HG02970 (cell line): ENCODE measurements around the gene SLC11A1.

ENCODE experiments used
- ATAC-seq: cut with Tn5 transposase; IDR thresholded peaks from one replicate; pipeline ENCODE4 v1.9.1; 2021; ENCODE audit warnings: mild to moderate bottlenecking, moderate library complexity, moderate number of reproducible peaks; ENCODE audit not compliant: unreplicated experiment, low FRiP score

SLC11A1 gene

GRCh38 chr2:218364196-218364595, 17.9 kb upstream of the SLC11A1 start:
- ATAC-seq = no peak

DNA sequence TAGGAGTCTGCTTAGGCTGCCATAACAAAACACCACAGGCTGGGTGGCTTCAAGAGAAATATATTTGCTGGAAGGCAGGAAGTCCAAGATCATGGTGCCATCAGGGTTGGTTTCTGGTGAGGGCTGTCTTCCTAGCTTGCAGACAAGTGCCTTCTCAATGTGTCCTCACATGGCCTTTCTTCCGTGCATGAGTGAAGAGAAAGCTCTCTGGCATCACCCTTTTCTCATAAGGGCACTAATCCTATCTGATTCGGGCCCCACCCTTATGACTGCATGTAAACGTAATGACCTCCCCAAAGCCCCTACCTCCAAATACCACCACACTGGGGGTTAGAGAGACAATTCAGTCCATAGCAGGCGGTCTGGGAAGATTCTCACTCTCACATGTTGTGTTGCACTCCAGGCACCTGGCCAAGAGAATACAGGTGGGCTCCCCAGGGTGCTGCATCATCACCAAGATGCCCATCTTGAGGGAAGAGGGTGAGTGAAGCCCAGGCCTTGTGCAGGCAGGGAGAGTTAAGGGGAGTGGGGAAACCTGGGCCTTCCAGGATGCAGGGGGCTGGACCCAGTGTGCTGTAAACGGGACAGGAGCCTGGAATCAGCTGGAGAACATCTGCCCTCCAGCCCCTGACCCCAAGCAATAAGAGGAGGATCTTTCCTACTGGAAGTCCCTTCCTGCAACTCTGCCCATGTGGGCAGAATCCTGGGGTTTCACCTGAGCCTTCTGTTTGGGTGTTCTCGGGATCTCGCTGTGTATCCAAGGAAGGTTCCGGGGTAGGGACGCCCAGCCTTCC, 15.3 kb upstream of the SLC11A1 start:
- no peak for ATAC-seq

DNA sequence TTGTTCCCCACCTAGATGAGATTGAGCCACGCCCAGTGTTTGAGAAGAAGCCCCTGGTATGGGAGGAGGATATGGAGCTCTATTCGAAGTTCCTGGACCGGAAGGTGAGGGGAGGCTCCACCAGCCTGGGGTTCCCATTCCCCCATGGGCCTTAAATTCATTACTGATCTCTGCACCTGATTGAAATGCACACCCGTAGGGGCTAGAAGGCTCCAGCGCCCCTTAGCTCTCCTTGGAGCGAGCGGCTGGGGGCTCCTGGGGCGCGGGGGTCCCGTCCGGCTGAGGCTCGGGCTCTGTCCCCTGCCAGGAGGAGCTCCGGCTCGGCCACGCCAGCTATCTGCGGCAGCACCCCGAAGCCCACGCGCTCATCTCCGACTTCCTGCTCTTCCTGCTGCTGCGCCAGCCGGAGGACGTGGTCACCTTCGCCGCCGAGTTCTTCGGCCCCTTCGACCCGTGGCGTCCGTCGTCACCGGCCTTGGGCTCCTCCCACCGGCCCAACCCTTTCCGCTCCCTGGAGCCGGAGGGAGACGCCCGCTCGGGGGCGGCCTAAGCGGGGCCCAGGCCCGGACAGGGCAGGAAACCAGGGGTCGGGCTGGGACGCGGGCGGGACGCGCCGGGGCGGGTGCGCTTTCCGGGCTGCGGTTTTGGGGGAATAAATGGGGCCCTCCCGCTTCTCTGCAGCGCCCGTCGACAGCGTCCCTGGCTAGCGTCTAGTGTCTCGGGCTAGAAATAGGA, 14.5 kb upstream of the SLC11A1 start:
- peak; percentile 75 for ATAC-seq

GRCh38 chr2:218368150-218368528, 13.9 kb upstream of the SLC11A1 start:
- no peak for ATAC-seq

DNA sequence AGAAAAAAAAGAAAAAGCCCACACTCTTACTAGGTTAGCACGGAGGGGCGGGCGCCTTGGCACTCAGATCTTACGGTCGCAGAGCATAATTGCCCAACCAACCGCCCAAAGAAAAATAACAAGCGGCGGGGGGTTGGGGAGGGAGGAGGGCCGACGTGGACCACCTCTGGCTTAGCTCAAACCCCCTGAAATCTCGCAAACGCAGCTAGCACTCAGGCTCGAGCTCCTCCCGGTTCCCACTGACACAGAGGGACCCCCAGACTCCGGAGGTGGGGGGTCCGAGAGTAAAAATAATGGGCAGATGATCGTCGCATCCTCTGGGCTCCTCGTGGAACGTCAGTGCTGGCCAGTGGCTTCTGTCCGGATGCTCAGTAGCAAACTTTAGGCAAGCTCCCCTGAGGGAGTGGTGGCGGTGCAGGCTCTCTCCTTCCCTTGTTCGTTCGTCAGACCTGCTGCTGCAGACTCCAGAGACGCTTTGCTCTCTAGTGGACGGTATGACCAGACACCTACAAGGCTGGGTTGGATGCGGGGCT, 13.4 kb upstream of the SLC11A1 start:
- ATAC-seq = no peak

GRCh38 chr2:218369330-218369729, 12.7 kb upstream of the SLC11A1 start:
- ATAC-seq = no peak

GRCh38 chr2:218370410-218371063, 11.5 kb upstream of the SLC11A1 start:
- no peak for ATAC-seq

GRCh38 chr2:218371983-218372350, 10.1 kb upstream of the SLC11A1 start:
- ATAC-seq = no peak

DNA sequence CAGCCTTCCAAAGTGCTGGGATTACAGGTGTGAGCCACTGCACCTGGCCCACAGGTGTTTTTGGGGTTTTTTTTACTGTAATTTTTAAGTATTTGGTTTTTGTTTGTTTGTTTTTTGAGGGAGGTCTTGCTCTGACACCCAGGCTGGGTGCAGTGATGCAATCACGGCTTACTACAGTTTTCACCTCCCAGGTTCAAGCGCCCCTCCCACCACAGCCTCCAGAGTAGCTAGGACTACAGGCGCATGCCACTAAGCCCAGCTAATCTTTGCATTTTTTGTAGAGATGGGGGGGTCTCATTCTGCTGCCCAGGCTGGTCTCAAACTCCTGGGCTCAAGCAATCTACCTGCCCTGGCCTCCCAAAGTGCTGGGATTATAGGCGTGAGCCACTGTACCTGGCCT, 7.3 kb upstream of the SLC11A1 start:
- no peak for ATAC-seq

GRCh38 chr2:218375212-218375611, 6.9 kb upstream of the SLC11A1 start:
- no peak for ATAC-seq

DNA sequence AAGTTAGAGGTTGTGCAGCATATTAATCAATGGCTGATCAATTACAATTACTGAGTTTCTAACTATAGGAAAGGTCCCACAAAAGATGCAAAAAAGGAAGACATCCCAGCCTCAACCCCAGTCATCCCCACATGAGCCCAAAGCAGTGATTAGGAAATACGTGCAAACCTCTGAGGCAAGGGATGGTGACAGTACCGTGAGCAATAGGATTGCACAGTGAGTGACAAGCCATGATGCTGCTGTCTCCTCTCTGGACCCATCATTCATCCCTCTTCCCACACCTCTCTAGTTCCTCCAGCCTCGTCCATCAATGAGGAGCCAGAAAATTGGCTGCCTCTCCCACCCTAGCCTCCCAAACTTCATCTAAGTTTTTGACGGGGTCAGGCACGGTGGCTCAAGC, 4.0 kb upstream of the SLC11A1 start:
- no peak for ATAC-seq

DNA sequence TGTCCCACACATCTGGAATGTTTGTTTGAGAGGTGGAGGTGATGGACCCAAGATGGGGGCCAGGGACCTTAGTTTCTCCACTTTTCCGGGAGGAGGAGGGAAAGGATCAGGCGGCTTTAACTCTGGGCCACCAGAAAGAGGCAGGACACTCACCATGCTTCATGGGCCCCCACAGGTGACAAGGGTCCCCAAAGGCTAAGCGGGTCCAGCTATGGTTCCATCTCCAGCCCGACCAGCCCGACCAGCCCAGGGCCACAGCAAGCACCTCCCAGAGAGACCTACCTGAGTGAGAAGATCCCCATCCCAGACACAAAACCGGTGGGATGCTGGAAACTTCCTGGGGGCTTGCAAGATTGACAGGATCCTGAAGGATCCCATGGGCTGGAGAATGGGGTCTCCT, 712 bp downstream of the SLC11A1 start:
- ATAC-seq = no peak

DNA sequence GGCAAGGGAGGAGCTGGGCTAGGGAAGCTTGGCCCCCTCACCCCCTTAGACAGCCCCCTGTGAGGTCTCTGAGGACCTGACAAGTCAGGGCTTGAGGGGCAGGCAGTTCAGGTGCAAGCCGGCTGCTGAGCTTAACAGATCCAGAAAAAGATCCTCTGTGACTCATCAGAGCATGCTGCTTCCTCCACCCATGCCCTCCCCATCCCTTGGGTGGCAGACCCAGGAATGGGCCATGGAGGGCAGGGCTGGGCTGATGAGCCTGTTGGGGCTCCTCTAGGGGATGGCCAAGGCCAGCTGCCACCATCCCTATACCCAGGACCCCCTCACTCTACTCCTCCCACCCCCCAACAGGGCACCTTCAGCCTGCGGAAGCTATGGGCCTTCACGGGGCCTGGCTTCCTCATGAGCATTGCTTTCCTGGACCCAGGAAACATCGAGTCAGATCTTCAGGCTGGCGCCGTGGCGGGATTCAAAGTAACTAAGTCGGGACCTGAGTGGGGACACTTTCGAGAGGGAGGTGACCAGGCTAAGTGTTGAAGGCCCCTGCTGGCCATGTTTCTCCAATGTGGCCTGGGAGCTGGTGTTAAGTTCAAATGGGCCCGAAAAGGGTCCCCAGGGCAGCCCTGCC, 1.9 kb downstream of the SLC11A1 start:
- no peak for ATAC-seq

- ATAC-seq = no peak
These were observed 2.9 kb downstream of the SLC11A1 start for GRCh38 chr2:218384975-218385374.

DNA sequence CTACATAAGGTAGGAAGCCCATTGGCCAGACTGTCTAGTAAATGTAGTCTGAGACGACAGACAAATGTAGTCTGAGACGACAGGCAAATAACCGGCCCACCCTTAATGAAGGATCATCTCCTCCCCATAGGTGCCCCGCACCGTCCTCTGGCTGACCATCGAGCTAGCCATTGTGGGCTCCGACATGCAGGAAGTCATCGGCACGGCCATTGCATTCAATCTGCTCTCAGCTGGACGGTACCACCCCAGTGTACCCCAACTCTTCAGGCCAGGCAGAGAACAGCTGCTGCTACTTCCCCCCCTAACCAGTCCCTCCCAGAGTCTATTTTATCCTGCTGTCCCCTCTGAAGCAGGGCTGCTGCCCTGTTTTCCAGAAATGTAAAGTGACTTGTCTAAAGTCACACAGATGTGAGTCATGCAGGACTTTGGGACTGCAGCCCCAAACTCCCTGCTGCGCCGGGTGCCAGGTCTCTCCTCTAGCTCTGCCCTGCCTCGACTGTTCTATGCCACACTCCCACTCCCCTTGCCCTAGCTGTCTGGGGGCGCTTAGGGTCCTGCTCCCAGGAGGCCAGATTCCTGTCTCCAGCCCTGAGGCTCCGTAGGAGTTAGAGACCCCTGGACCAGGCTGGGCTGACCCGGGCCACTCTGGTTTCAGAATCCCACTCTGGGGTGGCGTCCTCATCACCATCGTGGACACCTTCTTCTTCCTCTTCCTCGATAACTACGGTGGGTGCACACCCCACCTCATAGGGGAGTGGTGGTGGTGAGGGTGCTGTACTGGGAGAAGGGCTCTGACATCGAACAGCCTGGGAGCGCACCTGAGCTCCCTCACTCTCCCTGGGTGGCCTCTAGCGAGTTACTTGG, 4.7 kb downstream of the SLC11A1 start:
- no peak for ATAC-seq

- ATAC-seq = no peak
These were observed 5.5 kb downstream of the SLC11A1 start for GRCh38 chr2:218387369-218388194.

DNA sequence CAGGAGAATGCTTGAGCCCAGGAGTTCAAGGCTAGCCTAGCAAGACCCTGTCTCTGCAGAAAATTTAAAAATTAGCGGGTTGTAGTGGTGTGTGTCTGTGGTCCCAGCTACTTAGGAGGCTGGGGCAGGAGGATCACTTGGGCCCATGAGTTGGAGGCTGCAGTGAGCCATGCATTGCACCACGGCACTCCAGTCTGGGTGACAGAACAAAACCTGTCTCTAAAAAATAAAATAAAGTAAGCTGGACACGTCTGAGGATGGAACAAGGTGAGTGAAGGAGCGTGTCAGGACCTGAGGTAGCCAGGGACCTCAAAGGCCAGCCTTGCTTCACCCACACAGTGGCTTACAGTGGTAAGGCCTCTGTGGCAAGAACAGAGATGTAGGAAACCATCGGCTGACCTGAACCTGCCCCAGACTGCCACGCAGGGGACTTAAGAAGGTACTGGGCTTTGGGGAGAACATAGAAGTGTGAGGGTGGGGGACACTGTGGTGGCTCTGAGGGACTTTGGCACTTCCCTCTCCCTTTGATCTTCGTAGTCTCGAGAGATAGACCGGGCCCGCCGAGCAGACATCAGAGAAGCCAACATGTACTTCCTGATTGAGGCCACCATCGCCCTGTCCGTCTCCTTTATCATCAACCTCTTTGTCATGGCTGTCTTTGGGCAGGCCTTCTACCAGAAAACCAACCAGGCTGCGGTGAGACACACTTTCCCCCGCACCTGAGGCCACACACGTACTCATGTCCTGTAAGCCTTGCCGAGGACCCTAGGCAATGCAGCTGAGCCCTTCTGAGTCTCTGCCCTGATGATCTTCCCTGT, 7.5 kb downstream of the SLC11A1 start:
- ATAC-seq = no peak

- no peak for ATAC-seq
These were observed 9.1 kb downstream of the SLC11A1 start for GRCh38 chr2:218391202-218391601.
